SHP77 treated with DMSO at 0.1 percent for 48 hours (cell line): ENCODE results near the gene CDK19.
"Not testable (repeated sequence)": the region's sequence is repeated elsewhere in the genome, so short reads cannot be mapped to it uniquely, and the experiment has no call there.

Experiments
- DNase-seq: peaks from one replicate; lab custom pipeline; 2025; lab: John Stamatoyannopoulos, UW

The CDK19 gene

GRCh38 chr6:110756817-110757216, 58.5 kb downstream of the CDK19 start:
- DNase-seq: no peak

DNA sequence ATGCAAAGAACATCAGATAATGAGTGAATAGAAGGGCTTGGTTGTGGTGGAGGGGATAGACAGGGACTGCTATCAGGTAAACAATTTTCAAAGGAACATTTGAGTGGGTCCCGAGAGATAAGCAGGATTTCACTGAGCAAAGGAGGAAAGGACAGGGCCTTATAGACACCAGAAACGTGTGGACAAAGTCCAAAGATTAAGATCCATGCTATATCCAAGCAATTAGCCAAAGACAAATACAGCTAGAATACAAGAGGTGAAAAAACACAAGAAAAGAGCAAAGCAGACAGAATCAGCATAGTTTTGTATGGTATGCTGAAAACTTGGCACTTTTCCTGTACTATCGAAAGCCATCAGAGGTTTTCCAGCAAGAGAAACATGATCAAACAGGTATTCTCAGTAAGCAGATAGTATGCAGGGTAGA, 59.8 kb downstream of the CDK19 start:
- DNase-seq: no peak

DNA sequence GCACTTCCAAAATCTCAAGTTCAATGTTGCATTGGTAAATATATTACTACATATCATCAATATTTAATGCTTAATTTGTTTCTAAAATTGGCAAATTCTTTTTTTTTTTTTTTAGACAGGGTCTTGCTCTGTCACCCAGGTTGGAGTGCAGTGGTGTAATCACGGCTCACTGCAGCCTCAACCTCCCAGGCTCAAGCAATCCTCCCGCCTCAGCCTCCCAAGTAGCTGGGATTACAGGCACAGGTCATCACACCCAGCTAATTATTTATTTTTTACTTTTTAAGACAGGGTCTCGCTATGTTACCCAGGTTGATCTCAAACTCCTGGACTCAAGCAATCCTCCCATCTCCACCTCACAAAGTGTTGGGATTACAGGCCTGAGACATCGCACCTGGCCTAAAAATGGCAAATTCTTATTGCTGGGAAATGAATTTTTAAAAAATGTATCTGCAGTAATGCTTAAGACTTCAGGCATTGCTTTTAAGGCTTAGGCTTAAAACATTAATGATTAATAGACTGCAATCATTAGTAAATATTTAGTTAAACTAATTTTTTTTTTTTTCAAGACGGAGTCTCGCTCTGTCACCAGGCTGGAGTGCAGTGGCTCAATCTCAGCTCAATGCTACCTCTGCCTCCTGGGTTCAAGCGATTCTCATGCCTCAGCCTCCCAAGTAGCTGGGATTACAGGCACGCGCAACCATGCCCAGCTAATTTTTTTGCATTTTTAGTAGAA, 61.2 kb downstream of the CDK19 start:
- not testable (repeated sequence) for DNase-seq

DNA sequence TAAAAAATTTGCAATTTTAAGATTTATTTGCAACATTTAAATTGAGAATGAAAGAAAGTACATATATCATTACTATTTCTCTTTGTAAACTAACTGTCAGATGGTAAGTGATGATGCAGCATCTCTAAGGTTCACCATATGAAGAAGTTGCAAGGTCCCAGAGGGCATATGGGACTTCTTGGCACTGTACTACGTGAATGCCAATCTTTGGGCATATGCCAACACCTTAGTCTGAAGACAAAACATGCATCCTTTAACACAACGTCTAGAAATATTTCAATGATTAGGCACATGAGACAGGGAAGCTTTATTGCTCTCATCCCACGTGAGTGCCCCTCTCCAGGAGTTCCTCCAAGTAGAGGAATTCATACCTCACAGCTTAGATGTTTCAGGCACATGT, 66.8 kb downstream of the CDK19 start:
- no peak for DNase-seq

DNA sequence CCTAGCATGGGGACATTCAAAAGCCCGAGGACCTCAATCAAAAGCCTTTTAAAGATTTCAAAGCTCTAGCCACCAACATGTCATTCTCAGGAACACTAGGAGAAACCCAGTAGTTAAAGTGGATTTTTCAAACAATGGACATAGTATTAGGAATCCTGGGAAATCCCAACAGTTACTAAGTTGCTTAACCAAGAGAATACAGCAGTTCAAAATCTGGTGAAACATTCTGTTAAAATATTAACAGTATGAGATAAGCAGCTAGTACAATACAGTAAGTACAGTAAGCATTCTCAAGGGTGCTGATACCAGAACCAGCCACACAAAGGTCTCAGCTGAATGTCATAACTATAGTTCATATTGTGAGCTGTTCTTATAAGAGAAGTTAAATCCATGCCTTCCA, 68.6 kb downstream of the CDK19 start:
- no peak for DNase-seq

DNA sequence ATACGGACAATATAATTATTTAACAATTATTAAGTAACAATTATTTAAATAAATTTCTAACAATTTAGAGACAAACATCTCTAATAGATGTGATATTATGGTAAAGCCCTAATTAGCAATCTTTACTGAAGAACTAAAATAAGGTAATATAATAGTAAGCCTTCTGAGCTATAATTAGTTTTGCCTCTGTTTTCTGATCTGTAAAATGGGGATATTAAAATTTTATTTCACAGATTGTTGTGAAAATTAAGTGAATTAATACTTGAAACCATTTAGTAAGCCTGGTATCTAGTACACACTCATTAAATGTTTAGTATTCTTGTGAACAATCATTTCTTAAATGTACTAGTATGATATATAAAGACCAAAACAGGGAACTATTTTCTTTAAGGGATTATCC, 70.3 kb downstream of the CDK19 start:
- DNase-seq: no peak

DNA sequence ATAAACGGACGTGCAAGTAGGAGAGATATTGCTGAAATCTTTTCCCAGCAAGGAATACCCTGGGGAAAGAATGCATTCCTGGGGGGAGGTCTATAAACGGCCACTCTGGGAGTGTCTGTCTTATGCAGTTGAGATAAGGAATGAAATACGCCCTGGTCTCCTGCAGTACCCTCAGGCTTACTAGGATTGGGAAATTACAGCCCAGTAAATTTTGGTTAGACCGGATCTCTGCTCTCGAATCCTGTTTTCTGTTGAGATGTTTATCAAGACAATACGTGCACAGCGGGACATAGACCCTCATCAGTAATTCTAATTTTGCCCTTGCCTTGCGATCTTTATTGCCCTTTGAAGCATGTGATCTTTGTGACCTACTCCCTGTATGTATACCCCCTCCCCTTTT, 72.7 kb downstream of the CDK19 start:
- not testable (repeated sequence) for DNase-seq

- DNase-seq: no peak
These were observed 73.8 kb downstream of the CDK19 start for GRCh38 chr6:110741517-110741916.

DNA sequence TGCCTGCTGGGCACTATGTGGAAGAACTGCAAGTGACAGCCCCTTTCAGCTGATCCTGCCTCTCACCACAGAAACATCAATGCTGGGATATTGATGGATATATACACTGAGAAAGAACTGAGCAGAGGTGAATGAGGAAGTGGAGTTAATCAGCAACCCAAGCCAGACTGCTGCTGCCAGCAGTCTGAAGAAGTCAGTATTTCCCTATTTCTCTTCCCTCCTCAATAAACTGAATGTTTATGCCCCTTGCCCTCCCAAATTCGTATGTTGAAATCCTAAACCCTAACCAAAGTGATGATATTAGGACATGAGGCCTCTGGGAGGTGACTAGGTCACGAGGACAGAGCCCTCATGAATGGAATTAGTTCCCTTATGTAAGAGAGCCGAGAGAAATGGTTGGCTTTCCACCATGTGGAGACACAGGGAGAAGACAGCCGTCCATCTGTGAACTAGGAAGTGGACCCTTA, 76.3 kb downstream of the CDK19 start:
- DNase-seq: no peak

- no peak for DNase-seq
These were observed 79.6 kb downstream of the CDK19 start for GRCh38 chr6:110735666-110736065.

GRCh38 chr6:110731898-110732297, 83.4 kb downstream of the CDK19 start:
- DNase-seq: no peak

GRCh38 chr6:110731196-110731595, 84.1 kb downstream of the CDK19 start:
- no peak for DNase-seq

GRCh38 chr6:110728501-110728900, 86.8 kb downstream of the CDK19 start:
- DNase-seq: no peak

DNA sequence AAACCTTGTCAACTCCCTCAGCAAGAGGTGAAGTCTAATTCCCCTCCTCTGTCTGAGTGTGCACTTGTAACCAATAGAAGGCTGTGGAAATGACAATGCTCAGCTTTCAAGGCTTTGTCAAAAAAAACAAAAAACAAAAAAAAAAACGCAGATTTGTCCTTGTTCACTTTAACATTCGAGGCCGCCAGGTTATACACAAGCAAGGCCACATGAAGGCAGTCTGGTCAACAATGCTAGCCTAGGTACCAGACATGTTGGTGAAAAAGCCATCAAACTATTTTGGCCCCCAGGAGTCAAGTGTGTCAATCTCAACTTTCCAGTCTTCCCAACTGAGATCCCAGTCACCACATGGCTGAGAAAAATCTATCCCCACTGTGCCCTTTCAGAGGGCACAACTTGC, 92.3 kb downstream of the CDK19 start:
- DNase-seq: no peak

DNA sequence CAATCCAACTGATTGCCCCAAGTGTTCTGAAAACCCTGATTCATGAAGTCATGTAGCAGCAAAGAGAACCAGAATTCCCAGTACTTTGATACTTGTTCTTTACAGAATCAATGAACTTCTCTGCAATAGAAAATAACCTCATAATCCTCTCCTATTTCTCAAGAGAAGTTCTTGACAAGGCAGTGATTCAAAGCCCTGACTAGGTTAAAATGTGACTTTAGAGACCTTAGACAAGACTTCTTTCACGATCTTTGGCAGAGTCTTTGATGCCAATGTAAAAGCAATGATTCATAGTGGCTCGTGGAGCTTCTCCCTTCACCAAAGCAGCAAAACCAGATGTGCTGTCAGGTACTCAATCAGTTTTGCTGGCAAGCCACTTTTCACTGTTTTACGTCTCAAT, 95.2 kb downstream of the CDK19 start:
- DNase-seq: no peak

GRCh38 chr6:110719601-110720000, 95.7 kb downstream of the CDK19 start:
- not testable (repeated sequence) for DNase-seq

- DNase-seq: no peak
These were observed 101.1 kb downstream of the CDK19 start for GRCh38 chr6:110714143-110714542.

DNA sequence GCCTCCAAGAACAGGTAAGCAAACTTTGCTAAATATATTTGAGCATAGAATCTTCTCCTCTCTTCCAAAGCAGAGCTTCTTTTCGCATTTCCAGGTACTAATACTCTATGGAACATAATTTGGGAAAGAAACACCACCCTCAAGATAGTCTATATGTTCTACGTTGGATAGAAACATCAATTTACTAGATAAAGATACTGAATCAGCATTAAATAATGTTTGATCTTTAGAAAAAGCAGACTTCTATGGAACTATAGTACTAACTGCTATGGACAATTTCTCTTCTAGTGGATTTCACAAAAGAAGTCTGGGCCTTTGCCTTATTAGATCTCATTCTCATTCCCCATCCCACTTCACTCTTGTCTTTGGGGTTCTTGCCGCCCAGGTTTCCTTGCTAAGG, 103.0 kb downstream of the CDK19 start:
- DNase-seq: no peak

- no peak for DNase-seq
These were observed 105.2 kb downstream of the CDK19 start for GRCh38 chr6:110710115-110710514.

GRCh38 chr6:110708295-110708950, 106.8 kb downstream of the CDK19 start:
- no peak for DNase-seq

- no peak for DNase-seq
These were observed 109.7 kb downstream of the CDK19 start for GRCh38 chr6:110705543-110705942.

DNA sequence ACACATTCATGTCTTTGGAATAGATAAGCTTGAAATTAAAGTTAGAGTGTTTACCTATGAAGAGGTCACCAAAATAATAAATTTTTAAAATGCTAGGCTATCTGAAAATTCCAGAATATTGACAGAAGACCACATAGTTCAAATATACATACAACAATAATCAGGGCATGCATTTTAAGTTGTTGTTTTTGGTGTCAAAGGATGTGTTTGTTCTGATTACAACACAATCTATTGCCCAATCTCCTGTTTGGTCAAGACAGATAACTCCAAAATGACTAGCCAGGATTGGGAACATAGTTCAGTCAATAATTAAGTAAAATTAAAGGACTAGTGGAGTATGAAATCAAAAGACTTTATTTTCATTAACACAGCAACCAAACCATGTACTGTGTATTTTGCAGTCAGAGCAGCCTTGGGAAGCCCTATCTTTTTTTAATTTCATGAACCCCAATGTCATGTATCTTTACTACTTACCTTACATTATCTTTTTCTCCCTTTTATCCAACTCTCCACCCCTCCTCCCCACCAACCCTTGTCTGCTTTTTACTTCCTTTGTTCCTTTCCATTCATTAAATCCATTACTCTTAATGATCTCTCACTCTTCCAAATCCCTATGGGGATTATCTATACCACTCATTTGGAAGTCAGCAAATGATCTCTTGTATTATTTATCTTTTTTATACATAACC, 111.2 kb downstream of the CDK19 start:
- no peak for DNase-seq
